Measurements from ENCODE around the gene STK39.

The STK39 gene

GRCh38 chr2:167986223-167986622 is 261.2 kb downstream of the STK39 start:
- DNase-seq: no peak

GRCh38 chr2:167981945-167982344 is 265.4 kb downstream of the STK39 start:
- no peak for DNase-seq

- no peak for DNase-seq
Observed at GRCh38 chr2:167980439-167980838, 267.0 kb downstream of the STK39 start.

GRCh38 chr2:167972746-167973145 is 274.6 kb downstream of the STK39 start:
- DNase-seq: no peak

- no peak for DNase-seq
Observed at GRCh38 chr2:167972020-167972419, 275.4 kb downstream of the STK39 start.

- DNase-seq: no peak
Observed at GRCh38 chr2:167966937-167967913, 280.2 kb downstream of the STK39 start.

GRCh38 chr2:167965907-167966761 is 281.3 kb downstream of the STK39 start:
- no peak for DNase-seq

- peak; percentile 4 for DNase-seq
Observed at GRCh38 chr2:167964650-167965413, 282.6 kb downstream of the STK39 start.

GRCh38 chr2:167963899-167964649 is 283.3 kb downstream of the STK39 start:
- DNase-seq: no peak

GRCh38 chr2:167962436-167963226 is 284.8 kb downstream of the STK39 start:
- DNase-seq: no peak

- no peak for DNase-seq
Observed at GRCh38 chr2:167961536-167962048, 285.8 kb downstream of the STK39 start.

GRCh38 chr2:167960089-167960747 is 287.2 kb downstream of the STK39 start:
- no peak for DNase-seq

- no peak for DNase-seq
Observed at GRCh38 chr2:167957662-167958061, 289.7 kb downstream of the STK39 start.

GRCh38 chr2:167955264-167955906 is 292.0 kb downstream of the STK39 start:
- DNase-seq: no peak

GRCh38 chr2:167954495-167954894 is 292.9 kb downstream of the STK39 start:
- DNase-seq: no peak

- DNase-seq: no peak
Observed at GRCh38 chr2:167953776-167954175, 293.6 kb downstream of the STK39 start.

GRCh38 chr2:167950571-167950970 is 296.8 kb downstream of the STK39 start:
- DNase-seq: no peak

GRCh38 chr2:167946441-167946841 is 301.0 kb downstream of the STK39 start:
- DNase-seq: no peak

- DNase-seq: no peak
Observed at GRCh38 chr2:167945660-167946368, 301.6 kb downstream of the STK39 start.
